Measurements from ENCODE around the gene DIS3L2. TPM values are rescaled to one million over a fixed set of nuclear protein-coding genes. Genes with fewer than 3 reads are reported as not detected.

Gene DIS3L2
- total RNA-seq, 1 experiment from 2014 or later, result 39.1 TPM

- peaks cover 8% of the 10 kb centered on the region; the same call in 1 of the 2 replicates for H3K4me1 ChIP-seq (replicated peaks; ENCODE audit: insufficient read depth)
- BruUV-seq (replicated peaks), result no TSS peak
- TF ChIP-seq EZH2 (IDR thresholded peaks at IDR 0.05; ENCODE audit: low read depth) (no peak), CTCF (conservative IDR thresholded peaks at IDR 0.05) (no peak)
- no peaks in the 10 kb centered on the region for H3K27me3 ChIP-seq (ENCODE audit: insufficient read depth, low read depth)
- no peaks in the 10 kb centered on the region for H3F3A ChIP-seq (ENCODE audit: insufficient read depth, low read depth)
- no peaks in the 10 kb centered on the region for H3K36me3 ChIP-seq (ENCODE audit: low read depth)
- H3K4me2 ChIP-seq, result no peak overlapping the region
- ChIA-PET CTCF (no interaction called here), POLR2A (ENCODE audit: unreplicated experiment) (no interaction called here)
- intact Hi-C loops (cut with micrococcal nuclease; ENCODE audit: unreplicated experiment), result no loop called here
- H4K20me1 ChIP-seq (ENCODE audit: insufficient read depth), result no peaks in the 10 kb centered on the region
- no peaks in the 10 kb centered on the region for H3K79me2 ChIP-seq (ENCODE audit: low read depth)
- no peak for DNase-seq
- no peak overlapping the region for H3K27ac ChIP-seq
- H3K9me3 ChIP-seq (ENCODE audit: insufficient read depth, low read depth), result no peaks in the 10 kb centered on the region
- H3K9me2 ChIP-seq (ENCODE audit: insufficient read depth), result no peaks in the 10 kb centered on the region
- no peak overlapping the region for H3K4me3 ChIP-seq
- H2AFZ ChIP-seq, result no peak overlapping the region
Observed at GRCh38 chr2:232351686-232352510, 390.4 kb downstream of the DIS3L2 start.

- intact Hi-C loops (cut with micrococcal nuclease; ENCODE audit: unreplicated experiment), result no loop called here
- H3K4me2 ChIP-seq, result no peak overlapping the region
- ChIA-PET POLR2A (ENCODE audit: unreplicated experiment) (no interaction called here), CTCF (no interaction called here)
- no peaks in the 10 kb centered on the region for H3K36me3 ChIP-seq (ENCODE audit: low read depth)
- no peak overlapping the region for H3K27ac ChIP-seq
- H3K9me2 ChIP-seq (ENCODE audit: insufficient read depth), result no peaks in the 10 kb centered on the region
- H2AFZ ChIP-seq, result no peak overlapping the region
- H3K4me3 ChIP-seq, result no peak overlapping the region
- H3K4me1 ChIP-seq (replicated peaks; ENCODE audit: insufficient read depth), result peaks cover 8% of the 10 kb centered on the region; the same call in 1 of the 2 replicates
- no TSS peak for BruUV-seq (replicated peaks)
- no peak for TF ChIP-seq CTCF (conservative IDR thresholded peaks at IDR 0.05)
- no peak for TF ChIP-seq EZH2 (IDR thresholded peaks at IDR 0.05; ENCODE audit: low read depth)
- H3K9me3 ChIP-seq (ENCODE audit: insufficient read depth, low read depth), result no peaks in the 10 kb centered on the region
- H3K79me2 ChIP-seq (ENCODE audit: low read depth), result no peaks in the 10 kb centered on the region
- no peaks in the 10 kb centered on the region for H3K27me3 ChIP-seq (ENCODE audit: insufficient read depth, low read depth)
- no peak for DNase-seq
- no peaks in the 10 kb centered on the region for H4K20me1 ChIP-seq (ENCODE audit: insufficient read depth)
- H3F3A ChIP-seq (ENCODE audit: insufficient read depth, low read depth), result no peaks in the 10 kb centered on the region
Observed at GRCh38 chr2:232352511-232353091, 391.1 kb downstream of the DIS3L2 start.

GRCh38 chr2:232353096-232353495 is 391.6 kb downstream of the DIS3L2 start:
- no TSS peak for BruUV-seq (replicated peaks)
- Histone ChIP-seq H3K4me2 (no peak overlapping the region), H3K79me2 (ENCODE audit: low read depth) (no peaks in the 10 kb centered on the region), H4K20me1 (ENCODE audit: insufficient read depth) (no peaks in the 10 kb centered on the region), H3K27ac (no peak overlapping the region), H3K27me3 (ENCODE audit: insufficient read depth, low read depth) (no peaks in the 10 kb centered on the region), H3K4me1 (replicated peaks; ENCODE audit: insufficient read depth) (peaks cover 8% of the 10 kb centered on the region; the same call in 1 of the 2 replicates), H3F3A (ENCODE audit: insufficient read depth, low read depth) (no peaks in the 10 kb centered on the region), H3K4me3 (no peak overlapping the region), H3K36me3 (ENCODE audit: low read depth) (no peaks in the 10 kb centered on the region), H2AFZ (no peak overlapping the region), H3K9me3 (ENCODE audit: insufficient read depth, low read depth) (no peaks in the 10 kb centered on the region), H3K9me2 (ENCODE audit: insufficient read depth) (no peaks in the 10 kb centered on the region)
- DNase-seq, result no peak
- ChIA-PET POLR2A (ENCODE audit: unreplicated experiment) (no interaction called here), CTCF (no interaction called here)
- TF ChIP-seq EZH2 (IDR thresholded peaks at IDR 0.05; ENCODE audit: low read depth) (no peak), CTCF (conservative IDR thresholded peaks at IDR 0.05) (no peak)
- intact Hi-C loops (cut with micrococcal nuclease; ENCODE audit: unreplicated experiment), result no loop called here
